GM06990 (cell line): ENCODE measurements around the gene SMC1B.
"Not testable (repeated sequence)": the region's sequence is repeated elsewhere in the genome, so short reads cannot be mapped to it uniquely, and the experiment has no call there.

ENCODE experiments used
- DNase-seq: peaks from one replicate; pipeline ENCODE4 v3.0.0-alpha.2; 2011; ENCODE audit not compliant: insufficient read length; ENCODE audit errors: extremely low read depth
- H3K27me3 ChIP-seq: replicated peaks from 2 replicates; pipeline ENCODE4 v1.6.0; 2011; ENCODE audit warnings: low read length; ENCODE audit not compliant: control insufficient read depth, insufficient read depth
- H3K36me3 ChIP-seq: 2 replicates; pipeline ENCODE4 v1.5.1; 2011; ENCODE audit warnings: low read length; ENCODE audit not compliant: control insufficient read depth, insufficient read depth
- H3K4me3 ChIP-seq: replicated peaks from 2 replicates; pipeline ENCODE4 v1.5.1; 2011; ENCODE audit warnings: low read depth, mild to moderate bottlenecking, control low read depth, low read length
- TF ChIP-seq, protein P1 (sequence below): IDR thresholded peaks from 2 replicates; pipeline ENCODE4 v1.5.1; 2011; ENCODE audit warnings: low read length, control low read depth, mild to moderate bottlenecking, inconsistent platforms; ENCODE audit not compliant: insufficient read depth, poor library complexity, severe bottlenecking

Gene SMC1B

DNA sequence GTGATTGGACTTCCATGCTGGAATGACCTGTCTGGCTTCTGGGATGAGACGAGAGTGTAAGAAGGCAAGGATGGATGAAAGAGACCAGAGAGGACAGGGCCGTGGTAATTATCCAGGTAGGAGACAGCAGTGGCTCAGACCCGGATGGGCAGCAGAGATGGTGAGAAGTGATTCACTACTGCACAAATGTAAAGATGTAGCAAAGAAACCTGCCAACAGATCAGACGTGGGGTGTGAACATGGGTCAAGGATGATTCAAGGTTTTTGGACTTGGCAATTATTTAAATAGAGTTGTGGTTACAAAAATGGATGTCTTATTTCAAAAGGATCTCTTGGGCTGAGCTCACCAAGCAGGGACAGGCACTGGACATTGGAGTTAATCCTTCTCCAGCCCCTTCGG, 32.8 kb upstream of the SMC1B start:
- TF ChIP-seq, protein P1, sequence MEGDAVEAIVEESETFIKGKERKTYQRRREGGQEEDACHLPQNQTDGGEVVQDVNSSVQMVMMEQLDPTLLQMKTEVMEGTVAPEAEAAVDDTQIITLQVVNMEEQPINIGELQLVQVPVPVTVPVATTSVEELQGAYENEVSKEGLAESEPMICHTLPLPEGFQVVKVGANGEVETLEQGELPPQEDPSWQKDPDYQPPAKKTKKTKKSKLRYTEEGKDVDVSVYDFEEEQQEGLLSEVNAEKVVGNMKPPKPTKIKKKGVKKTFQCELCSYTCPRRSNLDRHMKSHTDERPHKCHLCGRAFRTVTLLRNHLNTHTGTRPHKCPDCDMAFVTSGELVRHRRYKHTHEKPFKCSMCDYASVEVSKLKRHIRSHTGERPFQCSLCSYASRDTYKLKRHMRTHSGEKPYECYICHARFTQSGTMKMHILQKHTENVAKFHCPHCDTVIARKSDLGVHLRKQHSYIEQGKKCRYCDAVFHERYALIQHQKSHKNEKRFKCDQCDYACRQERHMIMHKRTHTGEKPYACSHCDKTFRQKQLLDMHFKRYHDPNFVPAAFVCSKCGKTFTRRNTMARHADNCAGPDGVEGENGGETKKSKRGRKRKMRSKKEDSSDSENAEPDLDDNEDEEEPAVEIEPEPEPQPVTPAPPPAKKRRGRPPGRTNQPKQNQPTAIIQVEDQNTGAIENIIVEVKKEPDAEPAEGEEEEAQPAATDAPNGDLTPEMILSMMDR: no peak
- Histone ChIP-seq H3K4me3 (no peak overlapping the region), H3K36me3 (no peaks in the 10 kb centered on the region), H3K27me3 (no peaks in the 10 kb centered on the region; the same call in none of the 2 replicates)
- no peak for DNase-seq

DNA sequence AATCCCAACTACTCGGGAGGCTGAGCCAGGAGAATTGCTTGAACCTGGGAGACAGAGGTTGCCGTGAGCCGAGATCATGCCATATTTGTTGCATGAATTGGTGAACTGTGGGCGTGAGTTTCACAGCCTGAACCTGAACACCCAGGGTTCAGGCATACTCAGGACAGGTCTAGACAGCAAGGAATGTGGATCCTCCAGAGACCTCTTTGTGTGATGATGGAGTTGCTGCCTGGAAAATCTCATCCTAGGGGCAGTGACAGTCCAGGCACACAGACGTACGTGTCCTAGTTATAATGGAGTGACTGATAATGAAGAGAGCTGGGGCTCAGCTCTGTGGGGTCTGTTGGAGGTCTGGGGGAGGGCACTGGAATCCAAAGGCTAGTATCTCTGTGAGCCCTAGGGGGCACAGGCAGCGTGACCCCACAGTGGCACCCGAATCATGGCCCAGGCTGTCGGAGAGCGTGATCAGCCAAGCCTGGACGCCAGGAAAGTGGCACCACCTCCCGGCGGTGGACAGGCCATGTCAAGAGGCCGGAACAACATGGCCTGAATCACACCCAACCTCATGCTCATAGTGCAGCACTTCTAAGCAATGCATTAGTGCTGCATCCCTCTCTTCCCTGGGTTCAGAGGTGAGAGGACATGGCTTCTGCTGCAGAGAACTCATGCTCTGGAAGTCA, 31.8 kb upstream of the SMC1B start:
- Histone ChIP-seq H3K4me3 (no peak overlapping the region), H3K36me3 (no peaks in the 10 kb centered on the region), H3K27me3 (no peaks in the 10 kb centered on the region; the same call in none of the 2 replicates)
- DNase-seq: no peak
- TF ChIP-seq, protein P1: no peak

DNA sequence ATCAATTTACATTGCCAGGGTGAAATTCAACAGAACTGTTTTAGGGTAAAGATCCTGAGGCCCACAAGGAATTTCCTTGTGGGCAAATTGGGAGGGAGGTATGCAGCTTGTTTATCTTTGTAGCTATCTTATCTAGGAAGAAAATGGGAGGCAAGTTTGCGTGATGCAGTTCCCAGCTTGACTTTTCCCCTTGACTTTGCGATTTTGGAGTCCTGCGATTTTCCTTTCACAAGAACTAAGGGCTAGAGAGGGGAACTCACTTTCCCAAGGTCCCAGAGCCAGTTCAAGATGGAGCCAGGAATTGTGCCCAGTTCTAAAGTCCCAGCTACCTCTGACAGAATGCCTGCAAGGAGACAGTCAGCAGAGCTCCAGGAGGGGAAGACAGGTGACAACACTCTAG, 30.8 kb upstream of the SMC1B start:
- no peak for DNase-seq
- Histone ChIP-seq H3K4me3 (no peak overlapping the region), H3K27me3 (no peaks in the 10 kb centered on the region; the same call in none of the 2 replicates), H3K36me3 (no peaks in the 10 kb centered on the region)
- TF ChIP-seq, protein P1: no peak

DNA sequence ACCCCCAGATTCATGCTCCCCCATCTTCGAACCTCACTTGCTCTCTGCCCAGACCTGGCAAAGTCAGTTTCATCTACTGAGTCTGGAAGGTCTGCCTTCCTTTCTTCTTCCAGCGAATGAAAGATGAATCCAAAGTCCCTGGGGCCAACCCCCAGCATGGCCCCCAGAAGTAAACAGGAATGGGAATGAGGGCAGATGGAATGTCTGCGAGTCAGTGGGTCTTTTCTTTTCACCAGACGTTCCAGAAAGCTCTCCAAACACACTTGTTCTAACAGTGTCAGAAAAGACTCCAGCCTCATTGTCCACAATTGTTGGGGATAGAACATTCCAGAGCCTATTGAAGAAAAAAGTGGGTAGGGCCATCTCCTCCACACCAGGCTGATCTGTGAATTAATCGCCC, 28.7 kb upstream of the SMC1B start:
- Histone ChIP-seq H3K36me3 (no peaks in the 10 kb centered on the region), H3K4me3 (no peak overlapping the region), H3K27me3 (no peaks in the 10 kb centered on the region; the same call in none of the 2 replicates)
- no peak for DNase-seq
- TF ChIP-seq, protein P1: no peak

DNA sequence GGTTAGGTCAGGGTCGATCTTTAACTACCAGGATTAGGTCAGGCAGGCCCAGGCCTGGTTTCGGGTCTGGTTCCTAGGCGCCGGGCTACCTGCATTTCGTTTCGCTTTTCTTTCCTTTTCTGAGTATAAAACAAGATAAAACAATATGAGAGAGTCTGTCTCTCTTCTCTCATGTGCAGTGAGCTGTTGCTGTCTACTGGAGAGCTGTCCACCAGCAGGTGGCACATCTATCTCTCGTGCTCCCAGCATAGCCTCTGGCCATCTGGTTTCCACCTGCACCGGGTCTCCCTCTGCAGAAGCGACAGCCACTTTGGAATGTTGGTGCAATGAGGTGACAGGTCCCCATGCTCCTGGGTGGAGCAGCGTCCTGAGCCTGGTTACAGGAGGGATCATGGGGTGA, 27.7 kb upstream of the SMC1B start:
- Histone ChIP-seq H3K36me3 (no peaks in the 10 kb centered on the region), H3K4me3 (no peak overlapping the region), H3K27me3 (no peaks in the 10 kb centered on the region; the same call in none of the 2 replicates)
- TF ChIP-seq, protein P1: peak; percentile 63
- no peak for DNase-seq

DNA sequence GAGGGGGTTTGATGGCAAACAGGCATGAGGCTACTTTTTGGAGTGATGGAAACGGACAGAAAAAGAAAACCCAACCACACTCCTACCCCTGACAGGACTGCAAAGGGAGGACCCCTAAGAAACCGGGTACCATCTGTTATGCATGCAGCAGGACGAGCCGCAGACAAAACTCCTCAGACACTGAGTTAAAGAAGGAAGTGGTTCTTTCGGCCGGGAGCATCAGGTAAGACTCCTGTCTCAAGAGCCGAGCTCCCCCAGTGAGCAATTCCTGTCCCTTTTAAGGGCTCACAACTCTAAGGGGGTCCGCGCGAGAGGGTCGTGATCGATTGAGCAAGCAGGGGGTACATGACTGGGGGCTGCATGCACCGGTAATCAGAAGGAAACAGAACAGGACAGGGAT, 27.3 kb upstream of the SMC1B start:
- H3K4me3 ChIP-seq: not testable (repeated sequence)

More for the DNA sequence above, 27.3 kb upstream of the SMC1B start:
- not testable (repeated sequence) for H3K27me3 ChIP-seq, H3K36me3 ChIP-seq, DNase-seq
